ENCODE results near the gene MGME1.

The MGME1 gene

GRCh38 chr20:17940224-17940971 lies 28.4 kb upstream of the MGME1 start:
- DNase-seq: peak; percentile 71

- DNase-seq: peak; percentile 40
These were observed 27.6 kb upstream of the MGME1 start for GRCh38 chr20:17941087-17941825.

- DNase-seq: no peak
These were observed 27.0 kb upstream of the MGME1 start for GRCh38 chr20:17941826-17942196.

- DNase-seq: no peak
These were observed 25.5 kb upstream of the MGME1 start for GRCh38 chr20:17943343-17943742.

- no peak for DNase-seq
These were observed 23.9 kb upstream of the MGME1 start for GRCh38 chr20:17944854-17945474.

- no peak for DNase-seq
These were observed 22.8 kb upstream of the MGME1 start for GRCh38 chr20:17946040-17946439.

GRCh38 chr20:17946572-17947473 lies 22.0 kb upstream of the MGME1 start:
- DNase-seq: no peak

GRCh38 chr20:17947474-17947815 lies 21.4 kb upstream of the MGME1 start:
- no peak for DNase-seq

- no peak for DNase-seq
These were observed 20.4 kb upstream of the MGME1 start for GRCh38 chr20:17948442-17948841.

- DNase-seq: no peak
These were observed 18.9 kb upstream of the MGME1 start for GRCh38 chr20:17949899-17950298.

- DNase-seq: no peak
These were observed 18.1 kb upstream of the MGME1 start for GRCh38 chr20:17950670-17951069.

GRCh38 chr20:17951323-17951722 lies 17.5 kb upstream of the MGME1 start:
- DNase-seq: no peak

- DNase-seq: no peak
These were observed 15.8 kb upstream of the MGME1 start for GRCh38 chr20:17952692-17953684.

GRCh38 chr20:17953935-17954334 lies 14.9 kb upstream of the MGME1 start:
- no peak for DNase-seq

- no peak for DNase-seq
These were observed 13.5 kb upstream of the MGME1 start for GRCh38 chr20:17955302-17955701.

GRCh38 chr20:17956099-17956685 lies 12.6 kb upstream of the MGME1 start:
- DNase-seq: no peak

- no peak for DNase-seq
These were observed 11.1 kb upstream of the MGME1 start for GRCh38 chr20:17957505-17958363.

GRCh38 chr20:17958373-17959256 lies 10.2 kb upstream of the MGME1 start:
- DNase-seq: peak; percentile 14

GRCh38 chr20:17959257-17959627 lies 9.6 kb upstream of the MGME1 start:
- no peak for DNase-seq
